MM.1S (cell line): ENCODE results near the gene POLR2E.

Experiments used
- CTCF ChIP-seq: fragments of 300-600 bp; sonication (generic); IDR thresholded peaks from 2 replicates; pipeline ENCODE4 v1.5.1; 2016; ENCODE audit warnings: antibody characterized with exemption, low read length, mixed read lengths
- EZH2phosphoT487 ChIP-seq: fragments of 300-600 bp; sonication (generic); IDR thresholded peaks from 2 replicates; pipeline ENCODE4 v1.6.1; 2018; ENCODE audit warnings: antibody characterized with exemption, low read length

- TF ChIP-seq EZH2phosphoT487 (no peak), CTCF (no peak)
These were observed 14.8 kb upstream of the POLR2E start for GRCh38 chr19:1109697-1110671.
